NCI-H460 (cell line): ENCODE measurements around the gene COL23A1. TPM values are rescaled to one million over a fixed set of nuclear protein-coding genes. Genes with fewer than 3 reads are reported as not detected.

ENCODE experiments used
- DNase-seq: peaks from one replicate; pipeline ENCODE4 v3.0.0-alpha.2; 2016; ENCODE audit warnings: low read depth; ENCODE audit errors: extremely low read depth
- total RNA-seq: library from RNA; depleted of rRNA; stranded (reverse); fragments of >200 nt; shearing (Covaris generic); gene quantifications from 2 replicates; pipeline ENCODE4 v1.2.3, GENCODE V29; 2014

The COL23A1 gene
- total RNA-seq, 1 experiment from 2014 or later: not detected

- DNase-seq: no peak
These were observed 254.7 kb downstream of the COL23A1 start for GRCh38 chr5:178335302-178336030.

- DNase-seq: no peak
These were observed 255.3 kb downstream of the COL23A1 start for GRCh38 chr5:178334861-178335260.

GRCh38 chr5:178333821-178334481 lies 256.2 kb downstream of the COL23A1 start:
- DNase-seq: no peak

GRCh38 chr5:178332210-178332641 lies 258.0 kb downstream of the COL23A1 start:
- no peak for DNase-seq

- peak; percentile 16 for DNase-seq
These were observed 258.6 kb downstream of the COL23A1 start for GRCh38 chr5:178331491-178331996.

- DNase-seq: no peak
These were observed 259.3 kb downstream of the COL23A1 start for GRCh38 chr5:178330791-178331404.

- DNase-seq: no peak
These were observed 261.1 kb downstream of the COL23A1 start for GRCh38 chr5:178328826-178329730.

GRCh38 chr5:178327931-178328711 lies 262.1 kb downstream of the COL23A1 start:
- DNase-seq: no peak

- no peak for DNase-seq
These were observed 262.7 kb downstream of the COL23A1 start for GRCh38 chr5:178327446-178327845.

GRCh38 chr5:178326374-178326715 lies 263.8 kb downstream of the COL23A1 start:
- DNase-seq: no peak

GRCh38 chr5:178325679-178326373 lies 264.4 kb downstream of the COL23A1 start:
- DNase-seq: no peak

- no peak for DNase-seq
These were observed 264.9 kb downstream of the COL23A1 start for GRCh38 chr5:178325311-178325678.

GRCh38 chr5:178324481-178325310 lies 265.5 kb downstream of the COL23A1 start:
- no peak for DNase-seq

GRCh38 chr5:178323961-178324360 lies 266.2 kb downstream of the COL23A1 start:
- DNase-seq: no peak

GRCh38 chr5:178323541-178323865 lies 266.7 kb downstream of the COL23A1 start:
- no peak for DNase-seq

- DNase-seq: no peak
These were observed 267.3 kb downstream of the COL23A1 start for GRCh38 chr5:178322736-178323540.

- no peak for DNase-seq
These were observed 269.8 kb downstream of the COL23A1 start for GRCh38 chr5:178320281-178320855.
